ENCODE data around the gene HOTAIR.

The HOTAIR gene

DNA sequence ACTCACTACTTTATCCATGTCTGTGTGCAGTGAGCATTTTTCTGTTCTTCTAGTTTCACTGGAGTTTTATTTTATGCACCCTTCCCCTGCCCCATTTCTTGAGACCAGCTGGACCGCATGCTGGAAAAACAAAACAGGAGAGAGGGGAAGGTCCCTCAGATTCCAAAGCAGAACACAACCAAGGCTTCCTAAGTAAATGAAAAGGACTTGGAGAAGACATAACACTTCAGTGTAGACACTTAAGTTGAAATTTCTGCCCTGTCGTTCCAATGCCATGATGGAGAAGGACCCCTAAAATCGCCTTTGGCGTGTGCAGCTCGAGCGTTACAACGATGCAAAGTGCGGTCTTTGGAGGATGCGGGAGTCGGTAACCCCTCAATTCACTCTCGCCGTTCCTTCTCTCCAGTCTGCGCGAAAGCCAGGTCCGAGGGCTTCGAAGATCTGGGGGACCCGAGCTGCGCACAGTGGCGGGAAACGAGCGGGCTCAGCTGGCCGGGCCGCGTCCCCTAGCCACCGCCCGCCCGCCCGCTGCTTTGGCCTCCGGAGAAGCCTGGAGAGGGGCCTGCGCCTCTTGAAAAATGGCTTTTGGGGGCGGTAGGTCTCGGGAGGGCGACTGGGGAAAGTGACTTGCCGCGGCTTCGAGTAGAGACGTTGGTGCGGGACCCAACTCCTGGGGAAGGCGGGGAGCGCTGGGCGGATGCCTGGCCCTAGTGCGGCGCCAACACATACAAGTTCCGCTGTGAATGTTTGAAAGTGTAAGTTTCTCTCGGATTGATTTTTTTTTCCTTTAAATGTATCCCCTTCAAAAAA is 47.3 kb downstream of the HOTAIR start:
- no peak for DNase-seq (ENCODE audit: low read depth)
- TF ChIP-seq, protein P1, sequence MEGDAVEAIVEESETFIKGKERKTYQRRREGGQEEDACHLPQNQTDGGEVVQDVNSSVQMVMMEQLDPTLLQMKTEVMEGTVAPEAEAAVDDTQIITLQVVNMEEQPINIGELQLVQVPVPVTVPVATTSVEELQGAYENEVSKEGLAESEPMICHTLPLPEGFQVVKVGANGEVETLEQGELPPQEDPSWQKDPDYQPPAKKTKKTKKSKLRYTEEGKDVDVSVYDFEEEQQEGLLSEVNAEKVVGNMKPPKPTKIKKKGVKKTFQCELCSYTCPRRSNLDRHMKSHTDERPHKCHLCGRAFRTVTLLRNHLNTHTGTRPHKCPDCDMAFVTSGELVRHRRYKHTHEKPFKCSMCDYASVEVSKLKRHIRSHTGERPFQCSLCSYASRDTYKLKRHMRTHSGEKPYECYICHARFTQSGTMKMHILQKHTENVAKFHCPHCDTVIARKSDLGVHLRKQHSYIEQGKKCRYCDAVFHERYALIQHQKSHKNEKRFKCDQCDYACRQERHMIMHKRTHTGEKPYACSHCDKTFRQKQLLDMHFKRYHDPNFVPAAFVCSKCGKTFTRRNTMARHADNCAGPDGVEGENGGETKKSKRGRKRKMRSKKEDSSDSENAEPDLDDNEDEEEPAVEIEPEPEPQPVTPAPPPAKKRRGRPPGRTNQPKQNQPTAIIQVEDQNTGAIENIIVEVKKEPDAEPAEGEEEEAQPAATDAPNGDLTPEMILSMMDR (IDR thresholded peaks at IDR 0.05; ENCODE audit: control insufficient read depth, insufficient read depth, low read depth, low read length, missing control alignments): no peak
- no peak overlapping the region for H3K4me3 ChIP-seq (ENCODE audit: control insufficient read depth, low read depth, low read length)

DNA sequence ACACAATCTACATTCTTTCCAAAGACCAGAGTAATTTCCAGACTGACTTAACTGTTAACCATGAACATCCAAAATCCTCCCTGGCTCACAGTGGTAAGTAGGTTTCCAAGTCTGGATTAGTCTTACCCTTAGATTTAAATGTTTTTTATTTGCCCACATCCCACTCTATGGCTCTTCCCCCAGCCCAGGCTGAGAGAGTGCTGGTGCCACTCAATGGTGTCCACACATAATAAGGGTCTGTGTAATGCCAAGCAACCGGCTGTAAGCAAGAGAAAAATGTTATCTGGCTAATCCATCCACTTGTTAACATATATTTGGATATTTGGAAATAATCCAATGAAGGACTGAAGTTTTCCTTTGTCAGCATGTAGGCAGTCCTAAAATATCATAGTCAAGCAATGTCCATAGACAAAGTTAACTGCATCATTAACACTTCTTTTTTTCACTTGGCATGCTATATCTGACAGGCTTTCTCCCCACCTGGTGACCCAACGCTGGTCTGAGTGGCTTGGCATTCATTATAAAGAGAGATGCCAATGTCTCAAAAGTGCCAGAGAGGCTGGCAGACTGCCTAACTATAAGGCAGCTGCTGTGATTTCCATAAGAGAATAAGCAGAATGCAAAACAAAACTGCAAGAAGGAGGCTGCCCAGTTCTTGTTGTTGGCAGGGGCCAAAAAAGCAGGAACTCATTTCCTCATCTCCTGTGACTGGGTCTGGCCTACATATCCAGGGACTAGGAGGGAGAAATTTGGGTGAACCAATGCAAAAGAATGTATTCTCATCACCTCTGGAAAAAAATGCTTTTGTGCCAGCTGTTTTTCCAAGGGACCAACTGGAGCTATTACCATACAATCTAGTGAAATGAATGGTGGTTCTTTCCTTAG is 50.0 kb downstream of the HOTAIR start:
- TF ChIP-seq, protein P1 (IDR thresholded peaks at IDR 0.05; ENCODE audit: control insufficient read depth, insufficient read depth, low read depth, low read length, missing control alignments): no peak
- no peak overlapping the region for H3K4me3 ChIP-seq (ENCODE audit: control insufficient read depth, low read depth, low read length)
- DNase-seq (ENCODE audit: low read depth): no peak

GRCh38 chr12:53916788-53917655 is 57.7 kb downstream of the HOTAIR start:
- no peak overlapping the region for H3K4me3 ChIP-seq (ENCODE audit: control insufficient read depth, low read depth, low read length)
- no peak for DNase-seq (ENCODE audit: low read depth)
- TF ChIP-seq, protein P1 (IDR thresholded peaks at IDR 0.05; ENCODE audit: control insufficient read depth, insufficient read depth, low read depth, low read length, missing control alignments): no peak

Measured in AG09309 (cell line).